ENCODE measurements around the gene APH1B.

GRCh38 chr15:63227689-63228088 lies 49.7 kb upstream of the APH1B start:
- TF ChIP-seq CTCF (IDR thresholded peaks at IDR 0.05; ENCODE audit: low read depth, low read length, missing input control): no peak
- TF ChIP-seq RXRA (IDR thresholded peaks at IDR 0.05): no peak
- TF ChIP-seq ZBTB33 (IDR thresholded peaks at IDR 0.05): no peak
